ENCODE results near the gene MICAL2. TPM values are rescaled to one million over a fixed set of nuclear protein-coding genes. Genes with fewer than 3 reads are reported as not detected.

MICAL2 gene
- total RNA-seq, 4 donors from 2014 or later, result 24.7 to 53.7 (median 37.0) TPM

- peaks cover 3 to 4% of the 10 kb centered on the region in 2 donors for H3K4me1 ChIP-seq
- in situ Hi-C loops (cut with MboI; ENCODE audit: low sequenced_read_pairs in 4 of 4), result loop anchor here (5.0 to 25.0 kb wide), 5 partner anchors 235 to 495 kb away; no protein-coding TSS in a partner anchor
- no peaks in the 10 kb centered on the region for H3K9me3 ChIP-seq
- ATAC-seq (peak; percentile 73 to 88), DNase-seq (peak; percentile 61 to 74)
- intact Hi-C loops (cut with DNase I; ENCODE audit: low total_unique reads), result loop anchor here (1.0 to 10.0 kb wide), 4 partner anchors 45 to 483 kb away; no protein-coding TSS in a partner anchor
- H3K27ac ChIP-seq, result no peak overlapping the region
- TF ChIP-seq CTCF (IDR thresholded peaks at IDR 0.05 in 4 of 5, conservative IDR thresholded peaks at IDR 0.05 in 1 of 5) (peak; percentile 95 to 97 (median 97)), POLR2A (IDR thresholded peaks at IDR 0.05) (no peak)
- no peaks in the 10 kb centered on the region for H3K27me3 ChIP-seq
- H3K4me3 ChIP-seq, result no peak overlapping the region
- H3K36me3 ChIP-seq, result no peaks in the 10 kb centered on the region
Observed at GRCh38 chr11:12281571-12282478, 171.4 kb downstream of the MICAL2 start.

GRCh38 chr11:12282676-12283075 lies 172.3 kb downstream of the MICAL2 start:
- DNase-seq, result no peak
- no peak overlapping the region for H3K4me3 ChIP-seq
- no peak for ATAC-seq
- peaks cover 7 to 11% of the 10 kb centered on the region in 2 donors for H3K4me1 ChIP-seq
- H3K27me3 ChIP-seq, result no peaks in the 10 kb centered on the region
- intact Hi-C loops (cut with DNase I; ENCODE audit: low total_unique reads), result loop anchor here (1.0 to 10.0 kb wide), 4 partner anchors 46 to 484 kb away; no protein-coding TSS in a partner anchor
- H3K9me3 ChIP-seq, result no peaks in the 10 kb centered on the region
- no peaks in the 10 kb centered on the region for H3K36me3 ChIP-seq
- H3K27ac ChIP-seq, result no peak overlapping the region
- in situ Hi-C loops (cut with MboI; ENCODE audit: low sequenced_read_pairs in 4 of 4), result loop anchor here (5.0 to 25.0 kb wide), 5 partner anchors 235 to 495 kb away; no protein-coding TSS in a partner anchor
- no peak for TF ChIP-seq POLR2A (IDR thresholded peaks at IDR 0.05)
- no peak for TF ChIP-seq CTCF (IDR thresholded peaks at IDR 0.05 in 4 of 5, conservative IDR thresholded peaks at IDR 0.05 in 1 of 5)

GRCh38 chr11:12284316-12285050 lies 174.1 kb downstream of the MICAL2 start:
- no peak overlapping the region for H3K4me3 ChIP-seq
- intact Hi-C loops (cut with DNase I; ENCODE audit: low total_unique reads), result loop anchor here (5.0 to 10.0 kb wide), 2 partner anchors 350 to 613 kb away; no protein-coding TSS in a partner anchor
- no peaks in the 10 kb centered on the region for H3K36me3 ChIP-seq
- no peaks in the 10 kb centered on the region for H3K27me3 ChIP-seq
- in situ Hi-C loops (cut with MboI; ENCODE audit: low sequenced_read_pairs in 4 of 4), result loop anchor here (5.0 to 25.0 kb wide), 5 partner anchors 237 to 497 kb away; no protein-coding TSS in a partner anchor
- TF ChIP-seq CTCF (IDR thresholded peaks at IDR 0.05 in 4 of 5, conservative IDR thresholded peaks at IDR 0.05 in 1 of 5), result no peak
- no peak for TF ChIP-seq POLR2A (IDR thresholded peaks at IDR 0.05)
- no peak overlapping the region for H3K27ac ChIP-seq
- no peak for ATAC-seq
- no peaks in the 10 kb centered on the region for H3K9me3 ChIP-seq
- H3K4me1 ChIP-seq, result peaks cover 7 to 11% of the 10 kb centered on the region in 2 donors
- no peak for DNase-seq

- TF ChIP-seq POLR2A (IDR thresholded peaks at IDR 0.05), result no peak
- intact Hi-C loops (cut with DNase I; ENCODE audit: low total_unique reads), result loop anchor here (5.0 to 10.0 kb wide), 2 partner anchors 350 to 612 kb away; no protein-coding TSS in a partner anchor
- DNase-seq, result no peak
Observed at GRCh38 chr11:12285106-12285505, 174.7 kb downstream of the MICAL2 start.

More at GRCh38 chr11:12285106-12285505, 174.7 kb downstream of the MICAL2 start:
- Histone ChIP-seq H3K4me1 (peaks cover 7 to 11% of the 10 kb centered on the region in 2 donors), H3K27me3 (no peaks in the 10 kb centered on the region), H3K36me3 (no peaks in the 10 kb centered on the region), H3K9me3 (no peaks in the 10 kb centered on the region), H3K27ac (no peak overlapping the region), H3K4me3 (no peak overlapping the region)
- ATAC-seq, result no peak
- in situ Hi-C loops (cut with MboI; ENCODE audit: low sequenced_read_pairs in 4 of 4), result loop anchor here (10.0 to 25.0 kb wide), 3 partner anchors 348 to 498 kb away; no protein-coding TSS in a partner anchor

All from gastrocnemius medialis (tissue), 4 donors.